Measurements from ENCODE around the gene CD81. TPM values are rescaled to one million over a fixed set of nuclear protein-coding genes. Genes with fewer than 3 reads are reported as not detected.

Gene CD81
- 172 and 595 TPM in 2 replicates for total RNA-seq

DNA sequence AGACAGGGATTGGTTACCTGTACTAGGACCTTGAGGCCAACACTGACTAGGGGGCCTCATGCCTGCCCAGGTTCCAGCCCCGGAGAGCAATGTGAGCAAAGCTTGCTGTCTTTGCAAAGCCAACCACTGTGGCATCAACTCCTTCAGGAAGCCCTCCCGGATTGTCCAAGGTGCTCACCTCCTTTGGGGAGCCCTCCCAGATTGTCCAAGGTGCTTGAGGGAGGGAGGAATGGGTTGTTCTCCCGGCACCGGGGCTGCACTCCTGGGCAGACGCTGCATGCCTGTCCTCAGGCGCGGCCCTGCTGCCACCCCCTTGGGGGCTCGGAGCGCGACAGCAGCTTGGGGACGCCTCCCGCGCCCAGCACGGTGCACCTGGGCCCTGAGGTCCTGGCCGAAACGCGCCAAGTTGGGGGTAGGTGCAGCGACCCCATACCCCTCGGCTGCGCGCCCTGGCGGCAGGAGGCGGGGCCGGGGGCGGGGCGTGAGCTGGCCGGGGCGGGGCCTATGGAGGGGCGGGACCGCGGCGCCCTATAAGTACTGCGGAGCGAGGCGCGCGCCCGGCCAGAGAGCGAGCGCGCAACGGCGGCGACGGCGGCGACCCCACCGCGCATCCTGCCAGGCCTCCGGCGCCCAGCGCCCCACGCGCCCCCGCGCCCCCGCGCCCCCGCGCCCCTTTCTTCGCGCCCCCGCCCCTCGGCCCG is at the start of gene CD81:
TSS of gene CD81 (plus strand) at position 560 of the 701 bp plus-strand sequence. CDS start 240 bp downstream, outside the sequence.

GRCh38 chr11:2400069-2400761 is 23.1 kb downstream of the CD81 start, which contains the start of gene TSSC4:
Gene TSSC4, plus strand, starts transcription at chr11:2400750. Its CDS starts 1,884 bp downstream, at chr11:2402634.

GRCh38 chr11:2443881-2444820 is 67.0 kb downstream of the CD81 start, which contains the start of gene TRPM5:
Gene TRPM5, minus strand, starts transcription at chr11:2444514. Its CDS starts 21,478 bp downstream, at chr11:2423036.

DNA sequence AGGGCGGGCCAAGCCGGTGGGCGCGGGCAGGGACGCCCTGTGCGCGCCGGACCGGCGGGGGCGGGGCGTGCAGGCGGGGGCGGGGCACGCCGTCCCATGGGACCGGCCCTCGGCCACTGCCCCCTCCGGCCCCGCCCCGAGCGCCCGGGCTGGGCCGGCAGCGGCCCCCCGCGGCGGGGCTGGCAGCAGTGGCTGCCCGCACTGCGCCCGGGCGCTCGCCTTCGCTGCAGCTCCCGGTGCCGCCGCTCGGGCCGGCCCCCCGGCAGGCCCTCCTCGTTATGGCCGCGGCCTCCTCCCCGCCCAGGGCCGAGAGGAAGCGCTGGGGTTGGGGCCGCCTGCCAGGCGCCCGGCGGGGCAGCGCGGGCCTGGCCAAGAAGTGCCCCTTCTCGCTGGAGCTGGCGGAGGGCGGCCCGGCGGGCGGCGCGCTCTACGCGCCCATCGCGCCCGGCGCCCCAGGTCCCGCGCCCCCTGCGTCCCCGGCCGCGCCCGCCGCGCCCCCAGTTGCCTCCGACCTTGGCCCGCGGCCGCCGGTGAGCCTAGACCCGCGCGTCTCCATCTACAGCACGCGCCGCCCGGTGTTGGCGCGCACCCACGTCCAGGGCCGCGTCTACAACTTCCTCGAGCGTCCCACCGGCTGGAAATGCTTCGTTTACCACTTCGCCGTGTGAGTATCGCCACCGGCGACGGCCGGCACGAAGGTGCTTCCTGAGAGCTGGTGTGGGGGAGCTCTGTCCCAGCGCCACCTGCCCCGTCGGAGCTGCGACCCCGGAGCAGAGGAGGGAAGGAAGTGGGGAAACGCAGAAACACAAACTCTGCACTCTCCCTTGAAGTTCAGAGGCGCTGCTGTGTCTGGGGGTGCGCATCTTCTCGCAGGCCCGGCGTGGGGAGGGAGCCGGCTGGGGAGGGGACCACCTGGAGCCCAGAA is 68.0 kb downstream of the CD81 start, which contains the start of gene KCNQ1:
TSS of gene KCNQ1 (plus strand) at position 188 of the 925 bp plus-strand sequence. CDS start at position 279, 91 bp downstream.

Other genes with a start within 250 kb of the CD81 start
- gene IGF2, start 237.9 kb upstream of the CD81 start, total RNA-seq, result 6.3 and 19.1 TPM in 2 replicates
- gene INS, start 216.1 kb upstream of the CD81 start, total RNA-seq, result not detected in 2 replicates
- gene TH, start 205.5 kb upstream of the CD81 start, total RNA-seq, result not detected in 2 replicates
- gene ASCL2, start 106.7 kb upstream of the CD81 start, total RNA-seq, result not detected in 2 replicates
- gene C11orf21, start 75.4 kb upstream of the CD81 start, total RNA-seq, result not detected in 2 replicates
- gene TSPAN32, start 75.3 kb upstream of the CD81 start, total RNA-seq, result not detected in 2 replicates
- gene TSSC4, start 23.4 kb downstream of the CD81 start, total RNA-seq, result 55.9 and 60.8 TPM in 2 replicates
- gene TRPM5, start 67.2 kb downstream of the CD81 start, total RNA-seq, result not detected in 2 replicates
- gene KCNQ1, start 67.7 kb downstream of the CD81 start, total RNA-seq, result 0.13 and 0.32 TPM in 2 replicates

All from bladder microvascular endothelial cell (primary cell).